ENCODE results near the gene DNHD1.

DNHD1 gene

DNA sequence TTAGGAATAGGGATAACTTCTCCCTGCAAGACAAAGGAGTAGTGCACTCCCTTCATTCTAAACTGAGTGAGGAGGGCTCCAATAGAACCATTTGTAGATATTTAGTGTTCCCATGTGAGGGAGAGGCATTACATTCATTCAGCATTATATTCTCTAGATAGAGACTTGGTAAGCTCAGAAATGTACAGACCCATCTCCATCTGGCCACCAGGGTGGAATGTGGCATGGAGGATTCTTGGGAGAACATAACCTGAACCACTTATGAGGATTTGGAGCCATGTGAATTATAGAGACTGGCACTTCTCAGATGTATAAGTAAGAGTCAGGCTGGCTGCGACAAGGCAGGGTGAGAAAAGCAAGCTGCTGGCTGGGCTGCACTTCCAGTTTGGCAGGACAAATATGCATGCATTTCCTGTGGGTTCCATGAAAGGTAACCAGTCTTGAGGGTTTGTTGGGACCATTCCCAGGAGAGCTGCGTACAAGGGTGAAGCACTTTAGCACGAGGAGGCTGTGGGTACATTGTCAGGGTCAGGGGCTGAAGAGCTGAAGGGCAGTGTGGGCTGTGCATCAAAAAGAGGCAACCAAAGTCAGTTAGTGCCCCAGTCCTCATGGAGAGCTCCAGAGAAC is 97.2 kb downstream of the DNHD1 start:
- DNase-seq (ENCODE audit: low spot score): no peak

DNA sequence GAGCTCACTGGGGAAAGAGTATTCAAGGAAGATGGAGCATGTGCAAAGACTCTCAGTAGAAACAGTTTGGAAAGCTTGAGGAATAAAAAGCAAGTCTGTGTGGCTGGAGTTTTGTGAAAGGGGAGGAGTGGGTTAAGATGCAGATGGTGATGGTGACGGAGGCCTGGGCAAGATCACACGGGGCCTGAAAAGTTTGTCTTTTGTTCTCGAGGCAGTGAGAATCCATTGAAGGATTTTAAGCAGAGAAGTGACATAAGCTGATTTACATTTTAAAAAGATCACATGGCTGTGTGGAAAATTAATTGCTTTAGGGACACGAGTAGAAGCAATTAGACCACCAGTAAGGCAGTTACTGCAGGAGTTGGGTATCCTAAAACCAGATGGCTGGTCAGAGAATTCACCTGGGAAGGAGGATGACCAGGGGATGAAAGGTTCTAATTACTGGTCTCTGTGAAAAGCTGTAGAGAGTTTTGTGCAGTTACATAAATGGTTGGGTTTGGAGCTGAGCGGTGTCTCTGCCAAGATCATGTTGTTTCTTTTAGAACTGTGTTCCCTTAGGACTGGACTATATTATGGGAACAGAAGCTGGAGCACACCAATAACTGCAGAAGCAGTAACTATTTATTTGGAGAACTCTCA is 99.3 kb downstream of the DNHD1 start:
- no peak for DNase-seq (ENCODE audit: low spot score)

DNA sequence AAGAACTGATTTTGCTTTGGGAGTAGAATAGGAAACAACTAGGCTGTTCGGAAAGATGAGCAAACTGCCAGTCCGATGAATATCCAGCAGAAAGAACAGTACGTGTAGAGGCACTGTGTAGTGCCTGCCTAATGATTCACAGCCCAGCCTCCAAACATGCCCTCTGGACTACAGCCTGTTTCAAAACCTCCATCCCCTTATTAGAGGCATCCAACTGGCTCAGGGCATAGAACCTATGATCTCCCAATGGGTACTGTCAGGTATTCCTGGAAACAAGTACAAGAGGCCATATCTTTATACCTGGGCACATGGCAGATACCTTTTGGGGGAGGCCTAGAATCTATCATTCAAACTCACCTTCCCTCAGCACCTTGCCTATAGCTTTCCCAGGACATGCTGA is 101.5 kb downstream of the DNHD1 start:
- DNase-seq (ENCODE audit: low spot score): no peak

DNA sequence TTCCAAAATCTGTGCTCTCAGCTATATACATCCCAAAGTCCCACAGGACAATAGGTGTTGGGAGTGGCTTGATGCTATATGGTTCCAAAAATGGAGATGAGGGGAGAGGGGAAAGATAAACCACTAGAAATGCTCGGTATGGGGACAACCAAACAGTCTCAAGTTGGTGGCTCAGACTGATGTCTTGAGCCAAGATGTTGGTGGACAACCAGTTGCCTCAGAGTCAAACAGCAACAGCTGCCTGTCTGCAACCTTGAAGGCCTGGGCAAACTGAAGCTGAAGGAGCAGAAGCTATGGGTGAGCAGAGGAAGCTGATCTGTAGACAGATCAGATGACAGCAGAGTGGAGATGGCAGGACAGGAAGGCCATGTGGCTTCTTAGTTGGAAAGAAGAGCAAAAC is 102.4 kb downstream of the DNHD1 start:
- DNase-seq (ENCODE audit: low spot score): no peak

DNA sequence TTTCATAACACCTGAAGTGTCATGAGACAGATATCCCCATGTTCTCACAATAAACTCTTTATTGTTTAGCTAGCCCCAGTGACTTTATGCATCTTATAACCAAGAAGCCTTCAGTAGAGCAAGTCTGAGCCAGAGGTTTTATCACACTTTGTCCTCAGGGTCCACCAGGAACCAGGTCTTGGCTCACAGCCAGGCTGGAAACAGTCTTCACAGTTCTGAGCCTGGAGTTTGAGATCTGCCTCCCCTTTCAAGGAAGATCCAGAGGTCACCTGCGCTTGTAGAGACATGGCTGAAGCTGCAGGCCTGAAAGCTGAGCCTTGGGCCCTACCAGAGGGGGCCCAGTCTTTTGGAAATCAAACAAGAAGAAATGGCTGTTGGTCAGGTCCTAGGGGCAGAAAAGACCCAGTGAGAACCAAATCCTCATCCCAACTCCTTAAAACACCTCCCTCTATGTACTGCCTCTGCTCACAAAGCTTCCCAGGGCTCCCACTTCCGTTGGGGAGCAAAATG is 102.9 kb downstream of the DNHD1 start:
- no peak for DNase-seq (ENCODE audit: low spot score)

DNA sequence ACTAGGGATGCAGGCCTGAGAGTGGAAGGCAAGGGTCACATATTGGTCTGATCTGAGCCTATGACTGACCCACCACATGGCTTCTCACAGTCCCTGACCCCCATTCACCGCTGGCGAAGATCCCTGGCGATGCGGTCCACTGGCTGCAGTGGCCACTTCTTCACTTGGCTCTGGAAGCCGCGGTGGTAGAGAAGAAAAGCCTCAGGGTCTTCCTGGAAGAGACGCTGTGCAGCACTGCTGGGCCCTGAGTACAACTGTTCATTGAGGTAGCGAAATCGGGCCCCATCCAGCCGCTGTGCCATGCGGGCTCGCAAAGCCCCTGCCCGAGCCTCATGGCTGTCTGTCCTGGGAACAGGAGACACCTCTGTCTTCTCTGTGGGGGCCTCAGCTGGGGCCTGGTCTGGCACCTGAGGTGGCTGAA is 104.0 kb downstream of the DNHD1 start:
- no peak for DNase-seq (ENCODE audit: low spot score)

DNA sequence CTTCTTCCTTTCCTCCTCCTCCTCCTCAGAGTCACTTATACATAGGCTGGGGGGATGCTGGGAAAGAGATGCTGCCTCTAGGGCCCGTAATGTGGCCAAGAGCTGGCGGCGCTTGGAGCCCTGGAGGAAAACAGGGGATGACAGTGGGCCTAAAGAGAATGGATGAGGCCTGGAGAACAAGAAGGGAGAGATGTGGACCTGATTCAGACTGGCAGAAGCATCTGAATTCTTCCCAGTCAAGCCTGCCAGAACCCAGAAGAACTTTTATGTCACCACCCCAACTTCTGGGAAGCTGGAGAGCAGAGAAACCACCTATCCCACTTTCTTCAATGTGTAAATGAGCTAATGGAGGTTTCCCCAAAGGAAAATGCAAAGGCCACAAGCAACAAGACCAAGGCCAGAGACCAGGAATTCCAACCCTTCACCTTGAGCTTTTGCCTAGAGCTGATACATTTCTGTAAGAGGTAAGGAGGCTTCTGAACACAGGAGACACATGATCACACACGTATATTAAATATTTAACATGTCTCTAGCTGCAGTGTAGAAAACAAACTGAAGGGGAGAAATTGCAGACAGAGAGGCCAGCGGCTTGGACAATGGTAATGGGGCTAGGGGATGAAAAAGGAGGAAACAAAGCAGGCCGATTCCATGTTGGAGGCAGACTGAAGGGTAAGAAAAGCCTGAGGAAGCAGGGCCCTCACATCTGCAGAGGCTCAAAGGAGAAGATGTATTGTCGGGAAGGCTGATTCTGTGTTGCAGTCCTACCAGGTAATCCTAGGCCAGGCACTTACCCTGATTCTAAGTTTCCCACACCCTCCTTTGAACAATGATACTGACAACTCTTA is 105.2 kb downstream of the DNHD1 start:
- no peak for DNase-seq (ENCODE audit: low spot score)

DNA sequence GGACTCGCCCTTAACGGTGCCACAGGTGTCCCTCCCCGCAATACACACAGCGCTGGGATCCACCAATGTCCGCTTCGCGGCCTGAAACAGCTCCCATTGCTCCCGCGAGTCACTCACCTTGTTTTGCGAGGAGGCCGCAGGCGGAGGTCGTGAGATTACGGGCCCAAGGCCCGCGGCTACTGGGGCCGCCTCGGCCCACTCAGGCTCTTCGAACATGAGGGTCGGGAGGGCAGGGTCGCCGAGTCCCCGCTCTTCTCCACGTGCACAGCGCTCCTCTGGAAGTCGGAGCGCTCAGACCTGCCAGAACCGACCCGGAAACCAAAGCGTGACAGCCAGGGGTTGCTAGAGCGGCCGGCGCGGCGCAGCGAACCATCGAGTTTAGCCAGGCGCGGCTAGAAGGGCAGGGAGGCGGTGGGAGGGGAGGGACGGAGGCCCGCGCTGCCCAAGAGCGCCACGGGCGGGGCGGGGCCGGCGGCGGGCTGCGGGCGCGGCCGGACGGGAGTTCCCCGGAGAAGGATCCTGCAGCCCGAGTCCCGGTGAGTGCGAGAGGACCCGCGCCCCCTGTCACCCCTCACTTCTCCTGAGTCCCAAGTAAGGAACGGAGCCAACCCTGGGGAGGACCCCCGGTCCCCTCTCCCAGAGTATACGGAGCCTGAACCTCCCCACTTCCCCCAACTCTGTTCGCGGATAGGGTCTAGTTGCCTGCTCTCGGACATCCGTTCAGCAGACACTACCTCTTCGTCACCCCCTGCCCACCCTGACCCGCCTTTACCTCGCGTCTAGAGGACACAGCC is 106.4 kb downstream of the DNHD1 start, which contains the start of the genes ILK and RRP8:
Gene ILK, plus strand, starts transcription at position 488 of the 794 bp plus-strand sequence. CDS start 498 bp downstream, outside the sequence.
Gene RRP8, minus strand, starts transcription at position 330 of the 794 bp plus-strand sequence. Its CDS starts 114 bp downstream, at position 216.
- peak; percentile 95 for DNase-seq (ENCODE audit: low spot score)

DNA sequence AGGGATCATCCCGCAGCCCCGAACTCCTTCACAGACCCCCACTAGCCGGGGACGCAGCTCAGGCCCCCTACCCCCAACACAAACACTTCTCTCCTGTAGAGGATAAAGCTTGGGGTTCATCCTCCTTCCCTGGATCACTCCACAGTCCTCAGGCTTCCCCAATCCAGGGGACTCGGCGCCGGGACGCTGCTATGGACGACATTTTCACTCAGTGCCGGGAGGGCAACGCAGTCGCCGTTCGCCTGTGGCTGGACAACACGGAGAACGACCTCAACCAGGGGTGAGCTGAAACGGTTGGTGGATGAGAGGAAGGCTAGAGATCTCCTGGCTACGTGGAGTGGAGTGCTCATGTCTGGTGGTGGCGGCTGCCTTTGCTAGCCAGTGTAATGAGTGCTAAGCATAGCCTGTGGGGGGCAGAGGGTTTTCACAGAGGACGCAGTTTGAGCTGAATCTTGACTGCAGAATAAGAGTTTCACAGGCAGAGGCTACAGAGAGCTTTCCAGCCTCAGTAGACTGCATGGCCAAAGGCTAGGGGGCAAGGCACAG is 107.1 kb downstream of the DNHD1 start:
- peak; percentile 77 for DNase-seq (ENCODE audit: low spot score)

DNA sequence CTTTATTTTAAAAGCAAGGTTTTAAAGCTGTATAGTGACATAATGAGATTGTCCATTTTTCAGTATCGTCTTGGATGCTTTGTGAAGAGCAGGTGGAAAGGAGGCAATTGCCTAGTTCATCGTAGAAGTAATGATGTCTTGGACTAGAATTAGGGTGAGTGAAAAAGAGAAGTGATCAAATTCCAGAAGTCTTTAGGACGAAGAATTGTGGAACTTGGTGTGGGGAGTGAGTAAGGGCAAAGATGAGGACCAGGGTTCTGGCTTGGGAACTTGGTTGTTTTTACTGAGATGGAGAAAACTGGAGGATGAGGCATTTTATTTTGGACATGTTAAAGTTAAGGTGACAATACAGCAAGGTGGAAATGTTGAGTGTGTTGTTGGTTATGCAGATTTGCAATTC is 107.7 kb downstream of the DNHD1 start:
- no peak for DNase-seq (ENCODE audit: low spot score)

DNA sequence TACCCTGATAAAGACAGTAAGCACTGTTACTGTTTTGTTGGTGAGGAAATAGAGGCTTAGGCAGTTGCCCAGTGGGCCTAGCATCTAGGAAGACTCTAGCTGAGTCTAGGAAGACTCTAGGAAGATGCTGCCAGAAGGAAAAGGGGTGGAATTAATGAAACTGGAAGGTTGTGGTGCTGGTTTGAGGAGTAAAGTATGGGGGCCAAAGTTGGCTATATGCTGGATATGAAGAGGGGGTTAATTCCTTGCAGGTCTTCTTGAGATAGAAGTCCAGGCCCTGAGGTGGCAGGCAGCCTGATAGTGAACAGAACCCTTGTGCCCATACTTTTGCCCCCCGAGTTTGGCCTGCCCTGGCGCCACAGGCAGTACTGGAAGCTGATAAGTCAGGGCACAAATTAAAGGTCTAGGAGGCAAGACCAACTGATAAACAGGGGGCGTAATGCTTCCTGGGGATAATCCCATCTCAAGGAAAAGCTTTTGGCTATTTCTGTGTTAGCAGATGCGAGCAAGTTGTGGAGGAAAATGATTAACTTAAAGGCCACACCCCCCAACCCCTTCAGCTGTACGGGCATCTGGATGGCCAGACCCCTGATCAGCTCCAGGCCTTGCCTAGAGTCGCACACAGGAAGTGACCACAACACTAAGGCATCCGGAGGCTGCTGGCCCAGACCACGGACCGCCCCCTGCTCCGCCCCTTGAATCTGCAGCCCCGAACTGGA is 109.5 kb downstream of the DNHD1 start:
- peak; percentile 93 for DNase-seq (ENCODE audit: low spot score)

DNA sequence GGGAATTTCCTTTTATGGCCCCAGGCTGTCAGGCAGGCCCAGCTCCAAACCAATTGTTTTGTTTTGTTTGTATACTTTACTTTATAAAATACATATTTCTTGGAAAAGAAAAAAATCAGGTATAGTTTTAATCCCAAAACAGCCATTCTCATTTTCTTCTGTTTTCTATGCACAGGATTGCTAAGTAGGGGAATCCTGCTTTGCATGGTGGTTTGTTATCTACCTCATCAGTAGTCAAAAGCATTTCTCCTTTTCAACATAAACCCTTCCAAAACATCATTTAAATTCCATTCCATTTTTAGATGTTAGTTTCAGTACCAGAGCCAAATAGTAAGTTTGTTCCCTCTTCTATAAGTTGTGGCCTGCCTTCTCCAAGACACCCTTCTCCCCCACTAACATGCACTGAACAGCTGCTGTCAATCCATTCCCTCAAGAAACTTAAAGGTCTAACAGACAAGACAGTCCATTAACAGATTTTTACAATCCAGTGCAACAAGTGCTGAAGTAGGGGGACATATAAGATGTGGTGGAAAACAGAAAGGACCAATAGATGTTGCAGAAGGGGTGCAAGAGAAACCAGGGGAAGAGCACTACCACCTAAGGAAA is 110.2 kb downstream of the DNHD1 start:
- DNase-seq (ENCODE audit: low spot score): no peak

DNA sequence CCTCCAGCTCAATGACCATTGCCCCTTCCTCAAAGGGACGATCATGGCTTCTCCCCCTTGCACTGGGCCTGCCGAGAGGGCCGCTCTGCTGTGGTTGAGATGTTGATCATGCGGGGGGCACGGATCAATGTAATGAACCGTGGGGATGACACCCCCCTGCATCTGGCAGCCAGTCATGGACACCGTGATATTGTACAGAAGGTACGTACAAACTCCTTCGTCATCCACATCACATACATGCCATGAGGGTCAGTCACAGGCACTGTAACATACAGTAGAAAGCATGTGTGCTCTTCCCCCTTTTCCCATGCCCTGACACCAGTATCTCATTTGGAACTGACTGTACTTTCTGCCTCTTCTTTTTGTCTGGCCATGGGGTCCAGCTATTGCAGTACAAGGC is 110.9 kb downstream of the DNHD1 start:
- DNase-seq (ENCODE audit: low spot score): no peak

DNA sequence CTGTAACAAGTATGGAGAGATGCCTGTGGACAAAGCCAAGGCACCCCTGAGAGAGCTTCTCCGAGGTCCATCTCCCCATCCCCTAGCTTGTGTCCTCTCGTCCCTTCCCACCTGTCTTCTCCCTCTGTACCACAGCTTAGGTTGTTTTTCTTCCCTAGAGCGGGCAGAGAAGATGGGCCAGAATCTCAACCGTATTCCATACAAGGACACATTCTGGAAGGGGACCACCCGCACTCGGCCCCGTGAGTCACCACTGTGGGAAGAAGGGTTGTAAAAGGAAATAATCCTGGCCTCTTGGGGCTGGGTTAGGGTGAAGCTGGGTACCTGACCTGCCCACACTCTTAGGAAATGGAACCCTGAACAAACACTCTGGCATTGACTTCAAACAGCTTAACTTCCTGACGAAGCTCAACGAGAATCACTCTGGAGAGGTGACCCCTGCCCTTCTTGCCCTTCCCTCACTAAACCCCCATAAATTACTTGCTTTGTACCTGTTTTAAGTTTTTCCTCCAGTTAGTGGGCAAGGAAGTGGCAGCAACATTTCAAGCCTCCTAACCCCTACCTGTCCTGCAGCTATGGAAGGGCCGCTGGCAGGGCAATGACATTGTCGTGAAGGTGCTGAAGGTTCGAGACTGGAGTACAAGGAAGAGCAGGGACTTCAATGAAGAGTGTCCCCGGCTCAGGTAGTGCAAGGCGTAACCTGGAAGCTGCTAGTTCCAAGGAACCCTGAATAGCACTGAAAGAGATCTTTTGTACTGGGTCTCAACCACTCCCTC is 111.8 kb downstream of the DNHD1 start:
- no peak for DNase-seq (ENCODE audit: low spot score)

DNA sequence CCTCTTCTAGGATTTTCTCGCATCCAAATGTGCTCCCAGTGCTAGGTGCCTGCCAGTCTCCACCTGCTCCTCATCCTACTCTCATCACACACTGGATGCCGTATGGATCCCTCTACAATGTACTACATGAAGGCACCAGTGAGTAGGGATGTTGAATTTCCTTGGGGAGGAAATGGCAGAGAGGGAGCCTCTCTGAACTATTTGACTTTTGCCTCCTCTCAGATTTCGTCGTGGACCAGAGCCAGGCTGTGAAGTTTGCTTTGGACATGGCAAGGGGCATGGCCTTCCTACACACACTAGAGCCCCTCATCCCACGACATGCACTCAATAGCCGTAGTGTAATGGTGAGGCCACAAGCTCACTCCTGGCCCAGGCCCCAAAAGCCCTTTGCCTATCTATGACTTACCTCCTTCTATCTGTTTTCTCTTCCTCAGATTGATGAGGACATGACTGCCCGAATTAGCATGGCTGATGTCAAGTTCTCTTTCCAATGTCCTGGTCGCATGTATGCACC is 112.5 kb downstream of the DNHD1 start:
- DNase-seq (ENCODE audit: low spot score): no peak

DNA sequence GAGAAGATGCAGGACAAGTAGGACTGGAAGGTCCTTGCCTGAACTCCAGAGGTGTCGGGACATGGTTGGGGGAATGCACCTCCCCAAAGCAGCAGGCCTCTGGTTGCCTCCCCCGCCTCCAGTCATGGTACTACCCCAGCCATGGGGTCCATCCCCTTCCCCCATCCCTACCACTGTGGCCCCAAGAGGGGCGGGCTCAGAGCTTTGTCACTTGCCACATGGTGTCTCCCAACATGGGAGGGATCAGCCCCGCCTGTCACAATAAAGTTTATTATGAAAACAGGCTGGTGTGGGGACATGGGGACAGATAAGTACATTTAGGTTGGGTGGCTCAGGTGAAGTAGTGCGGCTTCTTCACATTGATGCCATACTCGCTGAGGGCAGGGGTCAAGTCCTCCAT is 113.5 kb downstream of the DNHD1 start:
- DNase-seq (ENCODE audit: low spot score): no peak

DNA sequence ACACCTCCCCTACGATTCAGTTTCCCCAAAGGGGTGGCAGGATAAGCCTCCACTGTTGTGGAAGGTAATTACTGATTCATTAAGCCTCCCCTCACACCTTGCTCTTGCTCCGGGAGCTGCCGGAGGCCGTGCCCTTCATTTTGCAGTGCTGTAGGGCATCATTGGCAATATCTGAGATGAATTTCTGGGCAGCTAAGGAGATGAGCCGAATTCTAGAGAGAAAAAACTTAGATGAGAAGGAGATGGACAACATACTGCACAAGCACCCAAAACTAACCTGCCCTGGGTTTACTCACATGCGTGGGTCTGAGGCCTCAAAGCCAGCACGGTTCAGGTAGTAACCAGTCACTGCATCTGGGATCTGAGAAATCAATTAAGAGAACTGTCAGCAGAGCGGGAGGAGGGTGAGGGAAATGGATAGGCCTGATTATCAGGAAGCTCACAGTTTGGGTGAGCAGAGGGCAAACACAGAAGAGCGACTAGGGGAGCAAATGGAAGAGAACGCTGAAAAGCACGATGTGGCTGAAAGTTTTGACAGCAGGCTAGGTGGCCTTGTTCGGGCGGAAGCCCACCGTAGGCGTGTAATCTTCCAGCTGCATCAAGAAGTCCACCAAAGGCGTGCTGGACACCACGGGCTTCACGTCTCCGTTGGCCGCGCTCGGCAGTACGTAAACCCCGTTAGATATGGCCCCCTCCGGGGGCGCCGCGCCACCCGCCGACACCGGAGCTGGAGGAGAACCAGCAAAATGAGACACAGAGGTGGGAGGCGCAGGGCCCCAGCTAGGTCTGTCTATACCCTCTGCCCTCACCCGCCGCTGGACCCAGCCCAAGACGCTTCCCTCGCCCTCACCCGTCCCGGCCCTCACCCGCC is 114.2 kb downstream of the DNHD1 start:
- DNase-seq (ENCODE audit: low spot score): no peak

DNA sequence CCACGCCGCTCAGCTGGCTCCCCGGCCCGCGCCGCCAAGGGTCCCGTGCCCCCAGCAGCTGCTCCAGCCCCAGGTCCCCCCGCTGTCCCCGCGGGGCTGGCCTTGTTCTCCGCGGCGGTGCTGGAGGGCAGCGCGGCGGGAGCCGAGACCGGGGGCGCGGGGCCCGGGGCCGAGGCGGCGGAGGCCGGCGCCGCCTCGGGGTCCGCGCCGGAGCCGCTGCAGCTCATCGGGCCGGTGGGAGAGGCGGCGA is 114.8 kb downstream of the DNHD1 start:
- DNase-seq (ENCODE audit: low spot score): no peak
